GM21717 (cell line): Measurements from ENCODE around the gene GSTO2.
A peak's percentile ranks its signal among the peaks of the same experiment; 100 is the strongest.

Source experiments
- ATAC-seq: cut with Tn5 transposase; IDR thresholded peaks from one replicate; pipeline ENCODE4 v1.9.1; 2021; ENCODE audit warnings: mild to moderate bottlenecking, moderate library complexity; ENCODE audit not compliant: unreplicated experiment

The GSTO2 gene

DNA sequence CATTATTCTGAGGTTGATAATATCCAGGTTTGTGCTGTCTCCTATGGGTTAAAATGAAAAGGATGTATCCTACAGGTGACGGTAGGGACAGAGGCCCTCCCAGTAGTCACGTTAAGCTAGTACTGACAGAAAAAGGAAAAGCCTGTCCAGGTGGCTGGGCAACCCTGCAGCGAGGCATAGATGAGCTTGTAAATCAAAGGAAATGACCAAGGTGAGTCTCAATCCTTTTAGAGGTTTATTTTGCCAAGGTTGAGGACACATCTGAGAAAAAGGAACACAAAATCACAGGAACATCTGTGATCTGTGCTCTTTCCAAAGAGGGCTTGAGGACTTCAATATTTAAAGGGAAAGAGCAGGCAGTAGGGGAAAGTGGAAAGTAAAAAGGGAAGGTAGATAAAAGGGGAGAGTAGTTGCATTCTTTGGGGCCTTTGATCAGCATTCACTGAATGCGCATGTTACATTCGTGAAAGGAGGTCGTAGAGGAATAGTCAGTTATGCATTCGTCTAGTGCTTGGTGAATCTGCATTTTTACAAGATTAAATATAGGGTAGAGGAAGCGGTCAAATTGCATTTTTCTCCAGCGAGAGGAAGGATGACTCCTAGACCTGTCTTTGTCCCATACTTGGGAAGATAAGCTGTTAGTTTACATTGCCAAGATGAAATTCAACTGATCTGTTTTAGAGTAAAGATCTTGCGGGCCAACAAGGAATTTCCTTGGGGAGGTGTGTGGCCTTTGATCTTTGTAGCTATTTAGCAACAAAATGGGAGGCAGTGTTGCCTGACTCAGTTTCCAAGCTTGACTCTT is 15.2 kb upstream of the GSTO2 start:
- ATAC-seq = no peak

DNA sequence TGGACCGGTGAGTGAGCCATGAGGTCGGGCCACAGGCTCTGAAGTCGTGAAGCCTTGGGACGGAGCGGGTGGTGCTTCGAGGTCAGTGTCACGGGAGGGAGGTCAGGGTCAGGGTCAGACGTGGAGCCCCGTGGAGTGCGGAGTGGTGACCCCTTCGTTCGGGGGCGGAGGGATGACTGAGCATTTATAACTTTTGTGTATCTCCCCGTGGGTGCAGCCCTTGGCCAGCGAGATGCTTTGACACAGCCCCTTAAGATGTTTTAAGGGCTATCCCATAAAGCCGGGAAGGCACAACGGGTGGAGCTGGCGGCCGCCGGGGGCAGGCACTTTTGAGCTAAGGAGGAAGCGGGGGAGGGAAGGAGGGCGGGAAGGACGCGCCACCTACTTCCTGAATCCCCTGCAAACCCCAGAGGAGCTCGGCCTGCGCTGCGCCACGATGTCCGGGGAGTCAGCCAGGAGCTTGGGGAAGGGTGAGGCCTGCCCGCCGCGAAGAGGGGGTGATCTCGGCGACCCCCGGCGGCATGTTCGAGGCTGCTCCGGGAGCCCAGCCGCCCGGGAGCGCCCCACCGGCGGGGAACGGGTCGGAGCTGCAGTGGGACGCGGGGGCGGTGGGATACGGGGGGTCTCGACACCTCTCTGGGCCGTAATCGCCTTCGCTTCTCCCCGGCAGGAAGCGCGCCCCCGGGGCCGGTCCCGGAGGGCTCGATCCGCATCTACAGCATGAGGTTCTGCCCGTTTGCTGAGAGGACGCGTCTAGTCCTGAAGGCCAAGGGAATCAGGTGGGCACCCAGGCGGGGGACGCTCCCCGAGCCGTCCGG is 14.3 kb upstream of the GSTO2 start, which contains the start of gene GSTO1:
TSS of gene GSTO1 (plus strand) at position 400 of the 818 bp plus-strand sequence. CDS start at position 437, 37 bp downstream.
- ATAC-seq = peak; percentile 81

DNA sequence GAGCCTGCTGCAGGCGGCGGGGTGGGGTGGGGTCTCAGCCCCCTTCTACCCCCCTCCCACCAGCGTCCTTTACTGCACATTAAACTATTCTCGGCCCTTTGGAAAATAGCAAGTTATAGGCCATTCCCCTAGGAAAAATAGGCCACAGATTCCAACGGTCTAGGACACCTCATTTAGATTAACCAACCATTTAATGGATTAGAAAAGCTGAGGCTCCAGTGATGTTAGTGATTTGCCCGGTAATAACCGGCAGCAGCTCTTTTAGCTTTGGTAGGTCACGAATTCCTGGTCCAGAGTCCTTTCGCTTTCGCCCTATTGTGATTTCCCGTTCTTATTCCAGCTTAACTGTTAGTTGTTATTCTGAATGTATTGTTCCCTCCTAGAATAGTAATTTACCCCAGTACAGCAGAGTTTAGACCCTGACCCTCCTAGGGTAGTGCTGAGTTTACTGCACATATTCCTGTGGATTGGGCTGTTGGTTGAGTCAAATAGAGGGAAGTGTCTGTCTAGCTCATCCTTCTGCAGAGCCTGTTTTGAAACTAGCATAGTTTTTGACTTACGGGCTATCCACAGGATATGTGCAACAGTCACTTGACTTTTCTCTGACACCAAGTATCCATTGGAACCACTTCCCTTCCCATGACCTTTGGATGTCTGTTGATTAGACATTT is 13.5 kb upstream of the GSTO2 start:
- peak; percentile 49 for ATAC-seq

DNA sequence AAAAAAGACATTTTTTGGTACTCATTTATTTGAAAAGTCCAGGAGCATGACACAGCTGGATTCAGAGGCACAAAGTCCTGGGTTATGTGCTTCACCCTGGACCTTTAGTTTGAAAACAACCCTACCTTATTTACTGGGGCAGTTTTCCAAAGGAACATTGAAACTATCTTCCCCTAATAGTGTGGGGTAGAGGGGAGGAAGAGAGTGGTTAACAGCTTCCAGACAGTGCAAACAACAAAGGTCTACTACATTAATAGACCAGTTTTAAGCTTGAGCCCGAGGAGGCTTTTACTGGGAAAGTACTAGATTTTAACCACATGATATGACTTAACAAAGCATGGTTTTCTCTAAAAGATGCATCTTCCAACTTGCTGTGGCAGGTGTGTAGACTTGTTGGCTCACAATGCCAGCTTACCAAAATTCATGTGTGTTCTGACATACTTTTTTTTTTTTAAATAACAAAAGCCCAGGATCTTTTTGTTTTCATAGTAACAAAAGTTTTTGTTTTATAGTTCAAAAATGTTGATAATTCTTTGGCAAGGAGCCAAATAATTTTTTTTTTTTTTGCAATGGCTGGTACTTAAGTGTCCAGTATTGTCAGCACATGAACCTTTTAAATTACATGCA is 12.5 kb upstream of the GSTO2 start:
- no peak for ATAC-seq

DNA sequence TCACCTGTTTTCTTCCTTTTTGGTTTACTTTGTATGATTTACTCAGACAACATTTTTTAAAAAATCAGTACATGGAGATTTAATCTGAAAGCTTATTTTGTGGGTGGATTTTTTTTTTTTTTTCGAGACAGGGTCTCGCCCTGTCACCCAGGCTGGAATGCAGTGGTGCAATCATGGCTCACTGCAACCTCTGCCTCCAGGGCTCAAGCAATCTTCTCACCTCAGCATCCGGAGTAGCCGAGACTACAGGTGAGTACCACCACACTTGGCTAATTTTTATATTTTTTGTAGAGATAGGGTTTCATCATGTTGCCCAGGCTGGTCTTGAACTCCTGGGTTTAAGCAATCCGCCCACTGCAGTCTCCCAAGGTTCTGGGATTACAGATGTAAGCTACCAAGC is 11.7 kb upstream of the GSTO2 start:
- ATAC-seq = no peak

DNA sequence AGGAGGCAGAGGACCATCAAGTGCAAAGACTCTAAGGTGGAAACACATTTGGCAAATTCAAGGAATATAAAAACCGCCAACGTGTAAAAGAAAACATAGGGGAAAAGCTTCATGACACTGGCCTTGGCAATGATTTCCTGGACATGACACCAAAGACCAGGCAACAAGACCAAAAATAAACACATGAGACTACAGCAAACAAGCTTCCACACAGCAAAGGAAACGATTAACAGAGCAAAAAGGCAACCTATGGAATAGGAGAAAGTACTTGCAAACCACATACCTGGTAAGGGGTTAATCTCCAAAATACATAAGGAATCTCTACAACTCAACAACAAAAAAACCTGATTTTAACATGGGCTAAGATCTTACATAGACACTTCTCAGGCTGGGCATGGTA is 10.8 kb upstream of the GSTO2 start:
- no peak for ATAC-seq

DNA sequence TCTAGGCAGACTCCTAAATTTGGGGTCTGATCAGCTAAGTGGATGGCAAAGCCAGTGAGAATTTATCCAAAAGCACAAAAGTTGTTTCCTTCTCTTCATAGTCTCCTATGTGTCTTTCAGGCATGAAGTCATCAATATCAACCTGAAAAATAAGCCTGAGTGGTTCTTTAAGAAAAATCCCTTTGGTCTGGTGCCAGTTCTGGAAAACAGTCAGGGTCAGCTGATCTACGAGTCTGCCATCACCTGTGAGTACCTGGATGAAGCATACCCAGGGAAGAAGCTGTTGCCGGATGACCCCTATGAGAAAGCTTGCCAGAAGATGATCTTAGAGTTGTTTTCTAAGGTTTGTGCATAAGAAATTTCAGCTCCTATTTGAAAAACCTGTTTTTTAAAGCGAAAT is 9.5 kb upstream of the GSTO2 start:
- ATAC-seq = no peak

DNA sequence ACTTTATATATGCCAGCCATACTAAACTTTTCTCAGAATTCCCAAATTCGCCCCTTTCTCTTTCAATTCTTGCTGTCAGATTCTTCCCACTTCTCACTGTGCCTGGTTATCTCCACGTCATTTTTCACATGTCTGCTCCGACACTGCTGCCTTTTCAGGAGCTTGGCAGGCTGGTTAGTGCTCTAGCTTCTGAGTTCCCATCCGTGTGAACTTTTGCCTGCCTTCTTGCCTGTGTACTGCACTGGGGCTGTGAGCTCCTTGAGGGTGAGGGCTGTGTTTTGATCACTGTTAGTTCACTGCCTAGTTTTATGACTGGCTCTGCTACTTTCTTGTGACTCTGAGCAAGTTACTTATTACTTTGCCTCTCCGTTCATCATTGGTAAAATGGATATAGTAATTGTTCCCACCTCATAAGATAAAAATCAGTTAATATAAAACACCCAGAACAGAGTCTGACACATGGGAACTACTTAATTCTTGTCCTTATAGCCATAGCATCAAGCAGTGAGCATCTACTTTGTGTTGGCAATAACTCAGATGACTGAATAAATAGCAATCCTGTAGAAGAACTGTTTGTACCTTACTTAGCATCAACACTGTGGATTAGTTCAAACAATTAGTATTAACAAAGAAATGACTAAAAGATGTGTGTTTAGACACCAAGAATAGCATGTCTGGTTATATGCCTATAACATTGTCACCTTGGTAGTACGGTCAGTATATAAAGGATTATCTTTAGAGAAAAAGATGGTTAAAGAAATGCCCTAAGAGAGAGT is 8.8 kb upstream of the GSTO2 start:
- ATAC-seq = no peak

DNA sequence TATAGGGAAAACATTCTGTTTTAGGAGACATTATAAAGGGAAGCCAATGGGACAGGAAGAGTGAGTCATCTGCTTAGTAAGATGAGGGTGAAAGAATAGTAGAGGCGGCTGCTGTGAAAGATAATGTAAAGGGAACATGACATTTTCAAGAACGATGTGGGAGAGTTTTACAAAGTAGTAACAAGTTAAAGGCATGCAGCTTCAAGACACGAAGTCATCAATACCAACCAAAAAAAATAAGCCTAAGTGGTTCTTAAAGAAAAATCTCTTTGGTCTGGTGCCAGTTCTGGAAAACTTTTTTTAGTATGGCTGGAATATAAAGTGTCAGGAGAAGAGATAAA is 8.2 kb upstream of the GSTO2 start:
- no peak for ATAC-seq

DNA sequence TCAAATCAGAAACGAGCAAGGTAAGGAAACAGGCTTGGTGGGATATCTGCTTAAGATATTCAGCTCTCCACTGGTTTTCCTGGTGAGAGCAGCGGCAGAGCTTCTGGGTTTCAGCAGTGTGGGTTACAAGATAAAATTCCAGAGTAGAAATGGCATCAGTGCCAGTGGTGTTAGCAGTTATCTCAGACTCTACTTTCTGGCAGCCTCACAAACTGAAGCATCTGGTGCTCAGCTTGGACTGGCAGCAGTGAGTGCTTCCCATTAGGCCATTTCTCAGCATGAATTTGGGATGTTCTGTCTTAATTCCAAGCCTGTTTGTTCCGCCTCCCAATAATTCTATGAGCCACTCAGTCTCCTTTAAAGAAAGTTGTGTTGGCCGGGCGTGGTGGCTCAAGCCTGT is 6.9 kb upstream of the GSTO2 start:
- ATAC-seq = no peak

DNA sequence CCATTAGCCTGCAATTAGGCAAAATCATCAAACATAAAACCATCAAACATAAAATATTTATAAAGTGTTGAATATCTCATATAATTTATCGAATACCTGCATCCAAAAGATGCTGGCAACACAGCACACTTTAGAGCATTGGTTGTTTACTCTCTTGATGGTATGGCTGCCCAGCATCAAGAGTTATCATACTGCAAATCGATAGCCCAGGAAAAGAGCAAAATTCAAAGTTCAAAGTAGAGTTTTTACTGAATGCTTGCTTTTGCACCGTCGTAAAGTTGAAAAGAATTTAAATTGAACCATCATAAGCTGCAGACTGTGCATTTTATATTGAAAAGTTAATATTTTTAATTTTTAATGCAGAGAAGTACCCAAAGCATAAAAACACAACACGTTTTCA is 4.2 kb upstream of the GSTO2 start:
- ATAC-seq = no peak

DNA sequence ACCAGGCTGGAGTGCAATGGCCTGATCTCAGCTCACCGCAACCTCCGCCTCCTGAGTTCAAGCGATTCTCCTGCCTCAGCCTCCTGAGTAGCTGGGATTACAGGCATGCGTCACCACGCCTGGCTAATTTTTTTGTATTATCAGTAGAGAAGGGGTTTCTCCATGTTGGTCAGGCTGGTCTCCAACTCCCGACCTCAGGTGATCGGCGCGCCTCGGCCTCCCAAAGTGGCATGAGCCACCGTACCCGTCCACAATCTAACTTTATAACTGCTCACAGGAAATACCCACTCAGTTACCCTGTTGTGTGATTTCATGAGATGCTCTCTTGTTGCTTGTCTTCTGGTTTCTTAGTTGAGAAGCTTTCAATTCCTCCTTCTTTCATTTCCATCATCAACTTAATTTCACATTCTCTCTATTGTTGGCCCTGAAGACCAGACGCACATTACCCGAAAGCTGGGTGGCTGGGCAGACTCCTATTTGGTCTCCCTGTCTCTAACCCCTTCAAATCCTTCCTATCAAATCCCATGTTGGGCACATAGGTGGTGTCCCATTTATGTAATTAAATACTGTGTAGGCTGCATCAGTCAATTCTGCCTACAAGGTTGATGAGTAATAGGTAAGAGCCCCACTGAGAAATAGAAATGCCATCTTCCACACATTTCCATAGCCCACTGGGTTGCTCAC is 1.1 kb upstream of the GSTO2 start:
- ATAC-seq = no peak

DNA sequence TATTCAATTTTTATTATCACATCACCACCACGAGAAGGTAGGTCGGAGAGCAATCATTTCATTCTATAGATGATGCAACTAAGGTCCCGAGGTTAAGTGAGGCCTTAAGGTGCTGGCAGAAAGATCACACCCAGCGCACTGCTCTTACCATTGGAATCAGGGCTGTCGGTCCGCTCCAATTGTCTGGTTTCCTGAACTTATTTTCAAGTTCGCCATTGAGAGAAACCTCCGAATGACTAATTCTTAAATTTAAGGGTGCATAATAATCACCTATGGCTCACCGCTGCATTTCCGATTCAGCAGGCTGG is 625 bp upstream of the GSTO2 start:
- ATAC-seq = no peak

DNA sequence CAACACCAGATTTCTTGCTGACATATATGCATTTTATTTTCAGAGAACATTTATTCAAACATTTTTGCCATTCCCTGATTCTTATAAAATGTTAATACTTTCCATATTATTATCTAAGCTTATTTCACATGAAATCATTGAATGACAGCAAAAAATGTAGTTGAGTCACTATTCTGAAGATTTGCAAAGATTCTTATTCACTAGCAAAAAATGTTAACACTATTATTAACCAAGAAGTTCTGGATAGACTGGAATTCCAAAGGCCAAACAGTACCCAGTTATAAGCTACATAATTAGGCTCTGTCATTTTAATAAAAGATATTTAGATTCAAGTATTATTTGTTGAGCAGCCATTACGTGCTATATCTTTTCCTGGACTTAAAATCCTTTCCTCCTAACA is 4.3 kb downstream of the GSTO2 start:
- no peak for ATAC-seq

DNA sequence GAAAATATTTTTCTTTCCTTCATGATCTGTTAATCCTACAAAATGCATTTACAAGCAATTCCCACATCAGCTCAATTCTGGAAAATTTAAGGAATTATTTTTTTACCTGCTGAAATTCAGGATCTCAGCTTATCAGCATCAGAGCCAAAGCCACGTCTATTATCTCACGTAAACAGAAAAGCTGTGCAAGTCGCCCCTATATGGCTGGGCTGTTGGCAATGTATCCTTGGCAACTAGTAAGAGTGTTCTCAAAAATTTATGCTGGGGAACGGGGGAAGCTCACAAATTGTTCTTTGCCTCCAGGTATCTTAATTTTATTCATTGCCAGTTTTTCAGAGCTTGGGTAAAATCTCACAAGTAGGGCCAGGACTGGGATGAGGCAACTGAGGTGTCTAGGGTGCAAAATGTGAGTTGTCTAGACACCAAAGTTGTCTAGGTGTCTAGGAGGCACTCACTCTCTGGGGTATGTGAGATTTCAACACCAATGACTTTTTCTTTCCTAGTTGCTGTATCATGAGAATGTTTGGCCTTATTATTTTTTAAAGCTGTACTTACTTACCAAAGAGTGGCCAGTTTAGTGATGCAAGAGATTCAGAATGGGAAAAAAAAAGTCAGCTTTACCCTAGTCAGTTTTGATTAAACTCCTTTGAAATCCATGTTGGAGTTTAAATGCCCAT is 5.1 kb downstream of the GSTO2 start:
- ATAC-seq = no peak

DNA sequence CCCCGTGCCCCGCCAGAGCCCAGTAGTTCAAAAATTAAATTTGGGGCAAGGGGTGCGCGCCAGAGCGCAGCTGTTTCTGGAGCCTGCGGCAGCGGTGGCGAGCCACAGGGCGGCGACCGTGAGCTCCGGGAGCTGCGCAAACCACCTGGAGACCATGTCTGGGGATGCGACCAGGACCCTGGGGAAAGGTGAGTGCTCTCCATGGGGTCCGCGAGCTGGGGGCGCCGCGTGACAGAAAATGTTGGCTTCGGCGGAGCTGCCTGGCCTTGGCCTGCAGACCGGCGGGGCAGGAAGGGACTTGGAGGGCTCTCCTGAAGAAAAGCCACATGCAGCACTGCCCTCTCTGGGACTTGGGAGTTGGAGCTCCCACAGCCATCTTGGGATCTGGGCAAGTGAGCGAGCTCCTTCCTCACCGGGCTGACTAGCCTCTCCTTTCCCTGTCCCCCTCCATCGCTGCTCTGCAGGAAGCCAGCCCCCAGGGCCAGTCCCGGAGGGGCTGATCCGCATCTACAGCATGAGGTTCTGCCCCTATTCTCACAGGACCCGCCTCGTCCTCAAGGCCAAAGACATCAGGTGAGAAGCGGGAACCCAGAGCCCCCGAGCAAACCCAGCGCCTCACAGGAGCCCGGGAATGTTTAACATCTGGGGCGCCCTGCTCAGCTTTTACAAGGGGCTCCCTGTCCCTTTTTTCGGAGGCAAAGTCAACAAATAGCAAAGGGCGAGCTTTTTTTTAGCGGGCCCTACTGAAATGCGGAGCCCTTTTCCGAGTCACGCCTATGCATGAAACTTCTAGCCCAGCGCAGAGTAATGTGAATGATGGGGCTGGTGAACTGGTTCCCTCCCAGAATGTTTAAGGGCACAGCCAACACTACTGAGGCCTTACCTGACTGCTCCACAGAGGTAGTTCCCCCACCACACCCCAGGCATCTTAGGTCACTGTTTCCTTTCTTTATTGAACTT is 6.1 kb downstream of the GSTO2 start:
- peak; percentile 58 for ATAC-seq

DNA sequence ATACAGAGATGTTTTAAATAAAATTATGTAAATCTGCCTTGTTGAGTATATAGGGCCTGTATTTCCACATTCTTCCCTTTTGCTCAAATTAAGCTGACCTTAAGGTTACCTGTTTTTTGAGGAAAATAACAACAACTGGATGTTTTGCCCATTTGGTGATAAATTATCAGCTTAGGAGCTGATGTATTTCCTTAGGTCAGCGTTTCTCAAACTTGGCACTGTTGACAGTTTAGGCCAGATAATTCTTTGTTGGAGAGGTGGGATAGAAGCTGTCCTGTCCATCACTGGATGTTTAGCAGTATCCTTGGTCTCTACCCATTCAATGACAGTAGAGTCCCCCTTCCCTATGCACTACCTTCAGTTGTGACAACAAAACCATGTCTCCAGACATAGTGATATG is 7.2 kb downstream of the GSTO2 start:
- no peak for ATAC-seq

DNA sequence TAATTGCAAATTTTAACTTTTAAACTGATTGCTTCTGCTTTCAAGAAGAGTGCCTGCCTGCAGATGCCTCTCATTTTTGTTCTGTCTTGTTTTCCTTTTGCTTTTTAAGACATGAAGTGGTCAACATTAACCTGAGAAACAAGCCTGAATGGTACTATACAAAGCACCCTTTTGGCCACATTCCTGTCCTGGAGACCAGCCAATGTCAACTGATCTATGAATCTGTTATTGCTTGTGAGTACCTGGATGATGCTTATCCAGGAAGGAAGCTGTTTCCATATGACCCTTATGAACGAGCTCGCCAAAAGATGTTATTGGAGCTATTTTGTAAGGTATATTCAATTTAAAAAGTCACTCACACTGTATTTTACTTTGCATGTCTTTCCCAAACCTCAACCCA is 8.8 kb downstream of the GSTO2 start:
- ATAC-seq = no peak
